Measurements from ENCODE around the gene HDGFL3.

- no peak for TF ChIP-seq FOXM1 (IDR thresholded peaks at IDR 0.05; ENCODE audit: borderline replicate concordance)
- no peak for TF ChIP-seq PKNOX1 (IDR thresholded peaks at IDR 0.05)
- TF ChIP-seq SP1 (IDR thresholded peaks at IDR 0.05): no peak
- no peak for TF ChIP-seq ELF4 (IDR thresholded peaks at IDR 0.05)
- no peak for TF ChIP-seq NFRKB (IDR thresholded peaks at IDR 0.05)
Measured at GRCh38 chr15:83105440-83105839, 102.2 kb downstream of the HDGFL3 start.
